ENCODE results near the gene OPTN. TPM values are rescaled to one million over a fixed set of nuclear protein-coding genes. Genes with fewer than 3 reads are reported as not detected.
"Not testable (repeated sequence)": the region's sequence is repeated elsewhere in the genome, so short reads cannot be mapped to it uniquely, and the experiment has no call there.

The OPTN gene
- total RNA-seq, 4 donors from 2014 or later: 59.6 to 123 (median 77.1) TPM

DNA sequence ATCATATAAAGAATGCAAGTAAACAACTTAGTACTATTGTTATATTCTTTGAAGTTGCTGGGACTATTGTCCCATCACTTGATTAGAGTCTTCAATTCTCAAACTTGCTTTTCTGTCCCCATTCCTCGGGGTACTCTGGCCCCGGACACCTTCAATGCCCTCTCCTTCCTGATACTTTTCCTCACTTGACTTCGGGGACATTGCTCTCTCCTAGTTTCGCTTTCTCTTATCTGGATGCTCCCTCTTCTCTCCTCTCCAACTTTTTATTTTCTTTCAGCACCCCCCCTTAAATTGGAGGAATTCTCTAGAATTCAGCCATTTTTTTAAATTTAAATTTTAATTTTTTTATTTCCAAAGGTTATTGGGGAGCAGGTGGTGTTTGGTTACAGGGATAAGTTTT, 10.6 kb upstream of the OPTN start:
- no peak for ATAC-seq (ENCODE audit: low FRiP score)
- TF ChIP-seq, protein P1, sequence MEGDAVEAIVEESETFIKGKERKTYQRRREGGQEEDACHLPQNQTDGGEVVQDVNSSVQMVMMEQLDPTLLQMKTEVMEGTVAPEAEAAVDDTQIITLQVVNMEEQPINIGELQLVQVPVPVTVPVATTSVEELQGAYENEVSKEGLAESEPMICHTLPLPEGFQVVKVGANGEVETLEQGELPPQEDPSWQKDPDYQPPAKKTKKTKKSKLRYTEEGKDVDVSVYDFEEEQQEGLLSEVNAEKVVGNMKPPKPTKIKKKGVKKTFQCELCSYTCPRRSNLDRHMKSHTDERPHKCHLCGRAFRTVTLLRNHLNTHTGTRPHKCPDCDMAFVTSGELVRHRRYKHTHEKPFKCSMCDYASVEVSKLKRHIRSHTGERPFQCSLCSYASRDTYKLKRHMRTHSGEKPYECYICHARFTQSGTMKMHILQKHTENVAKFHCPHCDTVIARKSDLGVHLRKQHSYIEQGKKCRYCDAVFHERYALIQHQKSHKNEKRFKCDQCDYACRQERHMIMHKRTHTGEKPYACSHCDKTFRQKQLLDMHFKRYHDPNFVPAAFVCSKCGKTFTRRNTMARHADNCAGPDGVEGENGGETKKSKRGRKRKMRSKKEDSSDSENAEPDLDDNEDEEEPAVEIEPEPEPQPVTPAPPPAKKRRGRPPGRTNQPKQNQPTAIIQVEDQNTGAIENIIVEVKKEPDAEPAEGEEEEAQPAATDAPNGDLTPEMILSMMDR (IDR thresholded peaks at IDR 0.05): no peak

DNA sequence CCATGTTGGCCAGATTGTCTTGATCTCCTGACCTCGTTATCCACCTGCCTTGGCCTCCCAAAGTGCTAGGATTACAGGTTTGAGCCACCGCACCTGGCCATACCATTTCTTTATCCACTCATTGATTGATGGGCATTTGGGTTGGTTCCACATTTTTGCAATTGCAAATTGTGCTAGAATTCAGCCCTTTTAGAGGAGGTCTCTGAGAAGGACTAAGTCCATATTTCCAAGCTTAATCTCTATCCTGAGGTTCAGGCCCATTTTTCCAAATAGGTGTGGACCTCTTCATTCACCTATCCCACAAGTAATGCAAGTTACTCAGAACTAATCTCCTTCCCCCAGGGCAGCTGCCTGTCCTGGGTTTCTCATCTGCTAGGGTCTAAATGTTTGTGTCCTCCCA, 9.7 kb upstream of the OPTN start:
- TF ChIP-seq, protein P1 (IDR thresholded peaks at IDR 0.05): no peak
- no peak for DNase-seq (ENCODE audit: low spot score)

More for the DNA sequence above, 10.6 kb upstream of the OPTN start:
- DNase-seq (ENCODE audit: low spot score): no peak

DNA sequence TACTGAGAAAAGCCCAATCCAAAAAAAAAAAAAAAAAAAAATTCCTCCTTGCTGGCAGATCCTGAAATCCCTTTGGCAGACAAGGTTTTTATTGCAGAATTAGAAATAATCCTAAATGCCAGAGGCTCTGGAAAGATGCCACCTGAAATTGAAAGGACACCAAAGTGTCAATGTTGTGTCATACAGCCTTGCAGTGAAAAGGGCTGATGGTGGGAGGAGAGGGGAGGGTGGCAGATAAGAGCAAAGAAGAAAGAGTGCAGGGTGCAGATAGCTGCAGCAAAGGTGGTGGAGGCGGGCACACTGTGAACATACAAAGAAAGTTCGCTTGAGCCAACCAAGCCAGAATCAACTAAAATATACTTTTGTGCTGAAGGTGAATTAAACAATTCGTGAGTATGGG, 8.2 kb upstream of the OPTN start:
- TF ChIP-seq, protein P1 (IDR thresholded peaks at IDR 0.05): no peak
- DNase-seq (ENCODE audit: low spot score): no peak
- no peak for ATAC-seq (ENCODE audit: low FRiP score)

More for the DNA sequence above, 9.7 kb upstream of the OPTN start:
- no peak for ATAC-seq (ENCODE audit: low FRiP score)

DNA sequence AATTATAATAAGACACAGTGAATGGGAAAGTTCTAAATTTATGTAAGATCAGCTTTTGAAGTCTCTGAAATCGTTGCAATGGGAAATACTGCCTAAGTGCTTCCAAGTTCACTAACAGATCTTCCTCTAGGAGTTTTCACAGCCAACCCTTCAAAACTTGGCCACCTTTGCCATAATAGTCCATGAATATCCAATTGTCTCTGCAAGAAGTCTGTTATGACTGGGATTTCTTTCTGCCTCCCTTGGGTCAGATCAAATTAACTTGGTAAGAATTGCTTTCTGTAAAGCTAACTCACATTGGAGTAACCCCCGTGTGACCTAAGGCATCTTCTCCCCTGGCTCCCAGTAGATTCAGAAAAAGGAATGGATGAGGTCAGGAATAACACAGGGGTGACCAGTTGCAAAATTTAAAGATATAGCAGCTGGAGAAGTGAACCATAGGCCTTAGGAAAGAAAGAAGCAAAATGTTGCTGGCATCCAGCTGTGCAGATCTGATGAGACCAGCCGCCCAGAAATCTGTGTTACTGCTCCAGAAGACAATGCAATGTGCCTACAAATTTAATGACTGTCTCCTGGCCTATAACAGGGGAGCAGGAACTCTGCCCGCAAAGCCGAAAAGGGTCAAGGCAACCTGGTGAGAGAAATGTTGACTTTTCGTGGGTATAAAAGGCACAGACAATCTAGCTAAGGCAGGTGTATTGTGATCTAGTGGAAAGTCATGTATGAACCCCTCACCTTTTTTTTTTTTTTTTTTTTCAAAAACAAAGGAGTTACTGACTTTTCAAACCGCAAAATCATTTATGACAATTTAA, 7.5 kb upstream of the OPTN start:
- DNase-seq (ENCODE audit: low spot score) (no peak), ATAC-seq (ENCODE audit: low FRiP score) (peak; percentile 33)
- TF ChIP-seq, protein P1 (IDR thresholded peaks at IDR 0.05): no peak

DNA sequence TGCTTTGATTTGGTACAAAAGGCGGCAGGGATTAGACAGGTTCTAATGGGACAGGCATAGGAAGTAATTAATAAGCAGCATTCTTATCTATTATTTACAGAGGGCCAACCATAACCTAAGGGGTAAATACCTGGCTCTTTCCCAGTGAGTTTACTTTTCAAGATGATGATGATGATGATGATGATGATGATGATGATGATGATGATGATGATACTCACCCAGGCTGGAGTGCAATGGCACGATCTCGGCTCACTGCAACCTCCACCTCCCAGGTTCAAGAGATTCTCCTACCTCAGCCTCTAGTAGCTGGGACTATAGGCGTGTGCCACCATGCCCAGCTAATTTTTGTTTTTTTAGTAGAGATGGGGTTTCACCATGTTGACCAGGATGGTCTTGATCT, 5.9 kb upstream of the OPTN start:
- not testable (repeated sequence) for ATAC-seq (ENCODE audit: low FRiP score); DNase-seq (ENCODE audit: low spot score)

DNA sequence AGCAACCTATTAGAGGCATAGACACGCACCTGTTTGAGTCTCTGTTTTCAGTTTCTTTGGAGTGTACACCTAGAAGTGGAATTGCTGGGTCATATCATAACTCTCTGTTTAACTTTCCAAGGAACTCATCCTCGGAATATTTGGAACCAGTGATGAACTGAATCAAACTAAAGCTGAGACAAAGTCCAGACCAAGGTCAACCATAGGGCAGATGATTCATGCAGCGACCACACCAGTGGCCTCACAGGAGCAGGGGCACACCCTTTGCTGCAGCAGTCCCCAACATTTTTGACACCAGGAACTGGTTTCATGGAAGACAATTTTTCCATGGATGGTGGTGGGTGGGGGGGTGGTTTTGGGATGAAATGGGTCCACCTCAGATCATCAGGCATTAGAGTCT, 4.9 kb upstream of the OPTN start:
- DNase-seq (ENCODE audit: low spot score): no peak
- TF ChIP-seq, protein P1 (IDR thresholded peaks at IDR 0.05): no peak
- ATAC-seq (ENCODE audit: low FRiP score): no peak

DNA sequence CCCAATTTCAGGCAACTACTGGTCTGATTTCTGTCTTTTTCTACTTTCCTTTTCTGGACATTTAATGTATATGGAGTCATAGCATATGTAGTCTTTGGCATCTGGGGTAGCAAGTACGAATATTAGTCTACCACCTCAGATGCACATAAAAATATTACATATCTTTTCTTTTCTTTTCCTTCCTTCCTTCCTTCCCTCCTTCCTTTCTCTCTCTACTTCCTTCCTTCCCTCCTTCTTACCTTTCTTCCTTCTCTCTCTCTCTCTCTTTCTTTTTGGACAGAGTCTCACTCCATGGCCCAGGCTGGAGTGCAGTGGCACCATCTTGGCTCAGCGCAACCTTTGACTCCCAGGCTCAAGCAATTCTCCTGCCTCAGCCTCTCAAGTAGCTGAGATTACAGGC, 4.0 kb upstream of the OPTN start:
- TF ChIP-seq, protein P1 (IDR thresholded peaks at IDR 0.05): no peak
- ATAC-seq (ENCODE audit: low FRiP score) (no peak), DNase-seq (ENCODE audit: low spot score) (no peak)
